NB4 (cell line): ENCODE results near the gene SRGAP3.
A peak's percentile ranks its signal among the peaks of the same experiment; 100 is the strongest.

Experiments used
- DNase-seq: peaks from one replicate; pipeline ENCODE4 v3.0.0; 2010; ENCODE audit warnings: low read depth
- H3K4me3 ChIP-seq: one replicate; pipeline ENCODE4 v1.5.1; 2011; ENCODE audit warnings: mild to moderate bottlenecking, low read depth, low read length, moderate library complexity
- CTCF ChIP-seq: IDR thresholded peaks from one replicate; pipeline ENCODE4 v1.5.1; 2012; ENCODE audit warnings: low read depth, low read length
- MAX ChIP-seq: IDR thresholded peaks from 2 replicates; pipeline ENCODE4 v1.6.1; 2011; ENCODE audit warnings: low read depth, low read length
- MYC ChIP-seq: IDR thresholded peaks from 2 replicates; pipeline ENCODE4 v1.6.1; 2011; ENCODE audit warnings: low read depth, low read length
- POLR2A ChIP-seq: IDR thresholded peaks from 2 replicates; pipeline ENCODE4 v1.6.1; 2011; ENCODE audit warnings: mild to moderate bottlenecking; ENCODE audit not compliant: insufficient read length; ENCODE audit errors: extremely low read depth

SRGAP3 gene

DNA sequence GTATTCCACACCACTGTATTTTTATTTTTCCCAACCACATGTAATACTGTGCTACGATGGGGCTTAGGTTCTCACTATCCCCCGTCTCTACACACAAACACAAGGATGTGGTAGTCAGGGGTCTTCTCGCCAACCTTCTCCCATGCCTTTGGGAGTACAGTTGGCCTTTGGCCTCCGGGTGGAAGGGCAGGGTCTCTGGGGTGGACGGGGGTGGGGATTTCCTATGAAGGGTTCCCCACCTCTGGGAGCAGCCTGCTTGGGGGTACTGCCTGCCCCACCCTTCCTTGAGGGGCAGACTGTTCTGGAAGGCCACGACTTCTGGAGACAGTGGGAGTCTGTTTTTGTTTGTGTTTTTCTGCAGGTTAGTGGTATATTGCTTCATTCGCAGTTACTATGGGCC, 264.9 kb downstream of the SRGAP3 start:
- H3K4me3 ChIP-seq = no peak overlapping the region
- TF ChIP-seq CTCF (no peak), MYC (no peak), MAX (no peak), POLR2A (no peak)
- DNase-seq = no peak

- H3K4me3 ChIP-seq = no peak overlapping the region
- no peak for DNase-seq
- TF ChIP-seq CTCF (no peak), MAX (no peak), POLR2A (no peak), MYC (no peak)
Measured at GRCh38 chr3:8984081-8984480, 265.4 kb downstream of the SRGAP3 start.

- TF ChIP-seq MAX = no peak
- no peak for TF ChIP-seq CTCF
- TF ChIP-seq MYC = no peak
- no peak for TF ChIP-seq POLR2A
- no peak for DNase-seq
- no peak overlapping the region for H3K4me3 ChIP-seq
Measured at GRCh38 chr3:8983591-8983990, 265.9 kb downstream of the SRGAP3 start.

- no peak overlapping the region for H3K4me3 ChIP-seq
- TF ChIP-seq CTCF = no peak
- TF ChIP-seq POLR2A = no peak
- no peak for TF ChIP-seq MAX
- TF ChIP-seq MYC = no peak
- DNase-seq = no peak
Measured at GRCh38 chr3:8983026-8983425, 266.4 kb downstream of the SRGAP3 start.

DNA sequence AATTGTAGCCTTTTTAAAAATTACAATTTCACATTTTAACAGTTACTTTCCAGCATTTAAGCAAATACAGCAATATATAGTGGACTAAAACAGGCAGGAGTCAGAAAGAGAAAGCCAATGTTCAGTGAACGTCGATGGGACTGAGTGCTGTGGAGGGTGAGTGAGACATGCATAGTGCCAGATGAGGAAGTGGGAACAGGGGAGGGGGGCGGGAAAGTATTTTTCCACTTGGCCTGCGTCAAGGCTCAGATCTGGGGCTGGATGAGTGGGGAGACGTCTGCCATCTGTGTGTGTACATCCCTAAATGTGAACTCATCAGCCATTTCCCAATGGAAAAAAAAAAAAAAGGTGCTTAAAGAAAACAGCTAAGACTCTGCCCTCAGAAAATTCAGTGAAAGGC, 266.9 kb downstream of the SRGAP3 start:
- no peak overlapping the region for H3K4me3 ChIP-seq
- peak; percentile 30 for DNase-seq

More for the DNA sequence above, 266.9 kb downstream of the SRGAP3 start:
- TF ChIP-seq POLR2A = no peak
- no peak for TF ChIP-seq MAX
- no peak for TF ChIP-seq CTCF
- no peak for TF ChIP-seq MYC
